Measurements from ENCODE around the gene NIN.

The NIN gene

GRCh38 chr14:50830932-50831725, at the start of gene NIN:
Gene NIN (minus strand): TSS chr14:50831162. CDS start chr14:50822056, 9,106 bp downstream.
- ATAC-seq, result peak; percentile 87
- DNase-seq, result peak; percentile 78

- DNase-seq, result peak; percentile 74
- peak; percentile 99 for ATAC-seq
Measured at GRCh38 chr14:50875359-50876070, 44.6 kb upstream of the NIN start.

- ATAC-seq, result no peak
- no peak for DNase-seq
Measured at GRCh38 chr14:50874757-50875156, 43.8 kb upstream of the NIN start.

DNA sequence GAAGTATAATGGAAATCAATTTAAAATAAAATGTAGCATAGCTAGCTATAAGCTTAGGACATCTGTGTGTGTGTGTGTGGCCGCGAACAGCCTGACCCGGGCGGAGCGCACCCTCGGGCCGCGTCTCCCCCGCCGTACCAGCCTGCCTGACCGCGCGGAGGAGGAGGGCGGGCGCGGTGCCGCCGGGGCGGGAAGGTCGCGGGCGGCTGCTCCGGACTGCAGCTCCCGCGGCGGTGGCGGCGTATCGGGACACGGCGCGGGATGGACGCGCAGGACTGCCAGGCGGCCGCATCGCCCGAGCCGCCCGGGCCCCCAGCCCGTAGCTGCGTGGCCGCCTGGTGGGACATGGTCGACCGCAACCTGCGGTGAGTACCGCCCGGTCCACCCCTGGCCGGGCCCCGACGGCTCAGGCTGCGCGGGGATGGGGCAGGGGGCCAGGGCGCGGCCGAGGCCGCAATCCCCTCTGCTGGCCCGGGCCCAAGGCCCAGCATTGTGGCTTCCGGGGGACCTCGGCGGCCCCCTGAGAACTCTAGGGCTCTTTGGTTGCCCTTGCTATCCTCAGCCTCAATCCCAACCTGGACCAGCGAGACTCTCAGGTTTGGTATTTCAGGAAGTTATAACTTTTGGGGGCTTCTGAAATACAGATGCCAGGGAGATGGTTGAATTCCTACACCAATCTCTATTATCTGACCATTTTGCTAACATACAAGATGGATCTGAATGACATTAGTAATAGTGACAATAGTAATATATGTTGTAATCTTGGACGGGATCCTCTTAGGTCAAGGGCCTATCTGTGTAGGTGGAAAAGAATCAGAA, 41.2 kb upstream of the NIN start, which contains the start of gene ABHD12B:
Gene ABHD12B (plus strand): TSS at position 140 of the 819 bp plus-strand sequence. CDS start 122 bp downstream, at position 262.
- ATAC-seq, result no peak
- no peak for DNase-seq

GRCh38 chr14:50871228-50871627, 40.3 kb upstream of the NIN start:
- DNase-seq, result no peak
- ATAC-seq, result no peak

DNA sequence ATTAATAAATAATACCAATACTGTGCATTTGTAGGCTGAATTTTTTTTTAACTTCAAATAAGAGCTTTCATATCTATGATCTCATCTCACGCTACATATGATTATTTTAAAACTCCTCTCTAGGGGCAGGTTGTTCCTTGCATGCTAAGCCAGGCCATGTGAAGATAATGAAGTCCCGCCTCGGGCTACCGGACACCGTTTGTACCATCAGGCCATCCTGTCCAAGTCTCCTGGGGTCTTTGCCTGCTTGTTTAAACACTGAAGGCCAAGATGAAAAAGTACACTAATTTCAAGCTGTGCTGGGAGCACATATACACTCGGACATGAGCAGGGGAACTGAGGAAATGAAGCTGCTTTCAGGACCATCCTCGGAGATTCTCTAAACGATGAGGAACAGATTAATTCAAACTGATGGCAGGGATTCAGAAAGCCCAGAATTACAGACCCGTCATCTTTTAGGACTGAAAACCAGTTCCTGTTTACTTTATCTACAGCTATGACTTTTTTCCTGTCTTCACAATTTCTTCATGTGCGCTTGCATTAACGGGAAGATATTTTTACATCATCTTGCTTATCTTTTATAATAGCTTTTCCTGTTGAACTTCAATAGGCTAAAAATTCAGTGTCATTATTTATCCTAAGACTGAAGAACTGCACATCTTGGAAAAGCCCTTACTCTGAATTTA, 34.6 kb upstream of the NIN start:
- no peak for ATAC-seq
- no peak for DNase-seq

DNA sequence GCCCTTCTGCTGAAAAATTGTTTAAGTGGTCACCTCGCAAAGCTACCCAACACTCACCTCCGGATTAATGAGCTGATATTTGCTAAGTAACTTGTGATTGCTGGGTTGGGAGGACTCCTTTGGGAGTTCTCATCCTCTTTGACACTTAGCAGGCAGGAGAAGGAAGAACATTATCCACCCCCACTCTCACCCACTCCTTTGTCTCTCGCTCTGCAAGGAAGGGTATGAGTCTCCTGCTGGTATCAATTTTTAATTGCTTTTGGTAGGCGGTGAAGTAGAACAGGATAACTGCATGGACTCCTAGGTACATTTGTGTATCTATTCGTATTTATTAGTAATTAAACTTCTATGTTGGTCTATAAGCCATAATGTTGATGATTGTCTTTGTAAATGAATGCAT, 34.0 kb upstream of the NIN start:
- ATAC-seq (no peak), DNase-seq (no peak)

DNA sequence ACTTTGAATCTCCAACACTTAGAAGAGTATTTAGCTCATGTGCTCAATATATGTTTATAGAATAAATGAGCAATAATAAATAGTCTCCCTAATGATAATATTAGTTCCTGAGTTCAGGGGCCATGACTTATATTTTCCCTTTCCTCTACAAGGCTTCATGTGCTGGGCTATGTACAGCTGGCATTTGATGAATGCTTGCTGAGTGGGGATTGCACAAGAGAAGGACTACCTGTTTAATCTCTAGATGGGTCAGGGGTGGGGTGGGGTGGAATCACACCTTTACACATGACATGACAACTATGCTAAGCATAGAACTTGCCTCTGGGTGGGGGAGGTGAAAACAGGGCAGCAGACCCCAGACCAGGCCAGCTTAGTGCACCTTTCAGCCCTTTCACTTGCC, 33.3 kb upstream of the NIN start:
- ATAC-seq, result no peak

GRCh38 chr14:50862036-50862570, 31.1 kb upstream of the NIN start:
- ATAC-seq, result no peak

More for the DNA sequence above, 33.3 kb upstream of the NIN start:
- DNase-seq, result no peak

GRCh38 chr14:50860478-50861086, 29.6 kb upstream of the NIN start:
- peak; percentile 35 for ATAC-seq
- peak; percentile 91 for DNase-seq

More at GRCh38 chr14:50862036-50862570, 31.1 kb upstream of the NIN start:
- no peak for DNase-seq

GRCh38 chr14:50859296-50859624, 28.3 kb upstream of the NIN start:
- DNase-seq (no peak), ATAC-seq (no peak)

DNA sequence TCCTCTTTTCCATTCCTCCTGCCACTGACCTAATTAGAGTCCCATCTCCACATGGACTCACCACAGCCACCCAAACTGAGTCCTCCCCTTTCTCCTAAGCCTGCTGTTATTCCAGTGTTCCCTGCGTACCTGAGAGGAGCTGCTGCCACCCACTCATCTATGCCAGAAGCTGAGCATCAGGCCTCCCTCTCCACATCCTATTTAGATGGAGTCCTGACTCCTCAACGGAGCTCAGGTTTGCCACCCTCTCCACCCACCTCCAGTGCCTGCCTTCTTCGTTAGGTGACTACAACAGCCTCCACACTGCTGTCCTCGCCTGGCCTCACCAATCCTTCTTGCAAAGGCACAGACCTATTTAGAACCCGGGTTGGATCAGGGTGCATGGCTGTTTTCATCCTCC, 25.7 kb upstream of the NIN start:
- ATAC-seq (no peak), DNase-seq (no peak)

GRCh38 chr14:50855558-50855957, 24.6 kb upstream of the NIN start:
- no peak for ATAC-seq
- DNase-seq, result no peak

DNA sequence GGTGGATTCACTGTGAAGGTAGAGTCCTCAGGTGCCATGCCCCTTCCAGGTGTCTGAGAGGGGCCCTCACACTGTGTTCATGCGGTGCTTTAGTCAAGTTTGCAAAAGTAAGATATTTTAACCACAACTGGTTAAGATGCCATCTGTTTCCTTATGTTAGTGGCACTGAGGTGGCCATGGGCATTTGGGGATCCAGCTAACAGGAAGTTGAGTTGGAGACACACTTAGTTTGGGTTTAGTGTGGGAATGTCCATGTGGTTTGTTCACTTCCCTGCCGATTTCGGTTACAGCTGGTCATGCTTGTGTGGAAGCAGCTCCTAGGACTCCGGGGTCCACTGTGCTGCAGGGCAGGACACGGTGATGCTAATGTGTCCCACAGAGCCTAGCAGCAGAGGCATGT, 23.6 kb upstream of the NIN start:
- DNase-seq (no peak), ATAC-seq (no peak)

DNA sequence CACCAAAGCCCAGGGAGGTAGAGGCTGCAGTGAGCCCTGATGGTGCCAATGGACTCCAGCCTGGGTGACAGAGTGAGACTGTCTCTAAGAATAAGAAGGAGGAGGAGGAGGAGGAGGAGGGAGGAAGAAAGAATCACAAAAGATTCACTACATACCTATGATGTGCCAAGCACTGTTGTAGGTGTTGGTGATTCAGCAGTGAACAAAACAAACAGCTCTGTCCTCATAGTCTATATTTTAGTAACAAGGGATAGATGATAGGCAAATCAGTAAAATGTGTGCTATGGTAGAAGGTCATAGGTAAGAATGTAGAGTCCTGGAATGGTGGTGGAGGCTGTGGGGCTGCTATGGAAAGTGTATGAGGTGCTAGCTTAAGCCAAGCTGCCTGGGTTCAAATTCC, 22.9 kb upstream of the NIN start:
- ATAC-seq (no peak), DNase-seq (no peak)

GRCh38 chr14:50846226-50846880, 15.4 kb upstream of the NIN start:
- DNase-seq, result no peak
- no peak for ATAC-seq

- DNase-seq (no peak), ATAC-seq (no peak)
Measured at GRCh38 chr14:50845166-50845565, 14.2 kb upstream of the NIN start.

GRCh38 chr14:50844391-50844790, 13.4 kb upstream of the NIN start:
- DNase-seq (no peak), ATAC-seq (no peak)

GRCh38 chr14:50839691-50840090, 8.7 kb upstream of the NIN start:
- no peak for ATAC-seq
- DNase-seq, result no peak

DNA sequence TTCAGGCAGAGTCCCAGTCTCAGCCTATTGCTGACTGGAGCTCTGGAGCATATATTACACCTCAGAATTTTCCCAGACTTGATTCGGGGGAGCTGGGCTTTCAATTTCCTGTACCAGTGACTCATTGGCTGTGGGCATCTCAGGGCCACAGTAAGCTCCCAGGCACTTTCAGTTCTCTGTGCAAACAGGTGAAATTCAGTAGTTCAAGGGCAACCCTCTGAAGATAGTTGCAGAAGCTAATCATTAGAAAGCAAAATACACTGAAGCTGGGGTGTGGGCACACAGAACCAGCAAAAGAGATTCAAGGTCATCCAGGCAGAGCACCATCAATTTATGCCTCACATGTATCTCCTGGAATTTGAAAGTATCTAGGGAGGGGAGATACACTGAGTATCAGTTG, 8.1 kb upstream of the NIN start:
- peak; percentile 66 for ATAC-seq
- no peak for DNase-seq

Data from stimulated activated naive CD8-positive, alpha-beta T cell treated with anti-CD3 and anti-CD28 coated beads, Interleukin-15, Interleukin-2, amounts not matched to agents 100 U/mL and 50 U/mL, for 24 hours (primary cell).